ENCODE data around the gene AFAP1. TPM values are rescaled to one million over a fixed set of nuclear protein-coding genes. Genes with fewer than 3 reads are reported as not detected.

AFAP1 gene
- total RNA-seq, 1 donor from 2014 or later, result 31.9 TPM

GRCh38 chr4:7760706-7761105 lies 179.0 kb downstream of the AFAP1 start:
- Mint-ChIP-seq H3K27me3 (no peaks in the 10 kb centered on the region), H3K4me3 (ENCODE audit: low read depth) (no peak overlapping the region), H3K36me3 (ENCODE audit: insufficient read depth) (peaks cover 8% of the 10 kb centered on the region), H3K27ac (no peak overlapping the region), H3K4me1 (ENCODE audit: low read depth) (peaks cover 6% of the 10 kb centered on the region), H3K9me3 (ENCODE audit: low read depth) (no peaks in the 10 kb centered on the region)
- no peak for DNase-seq (ENCODE audit: low spot score, unreplicated experiment)
- TF ChIP-seq, protein P1, sequence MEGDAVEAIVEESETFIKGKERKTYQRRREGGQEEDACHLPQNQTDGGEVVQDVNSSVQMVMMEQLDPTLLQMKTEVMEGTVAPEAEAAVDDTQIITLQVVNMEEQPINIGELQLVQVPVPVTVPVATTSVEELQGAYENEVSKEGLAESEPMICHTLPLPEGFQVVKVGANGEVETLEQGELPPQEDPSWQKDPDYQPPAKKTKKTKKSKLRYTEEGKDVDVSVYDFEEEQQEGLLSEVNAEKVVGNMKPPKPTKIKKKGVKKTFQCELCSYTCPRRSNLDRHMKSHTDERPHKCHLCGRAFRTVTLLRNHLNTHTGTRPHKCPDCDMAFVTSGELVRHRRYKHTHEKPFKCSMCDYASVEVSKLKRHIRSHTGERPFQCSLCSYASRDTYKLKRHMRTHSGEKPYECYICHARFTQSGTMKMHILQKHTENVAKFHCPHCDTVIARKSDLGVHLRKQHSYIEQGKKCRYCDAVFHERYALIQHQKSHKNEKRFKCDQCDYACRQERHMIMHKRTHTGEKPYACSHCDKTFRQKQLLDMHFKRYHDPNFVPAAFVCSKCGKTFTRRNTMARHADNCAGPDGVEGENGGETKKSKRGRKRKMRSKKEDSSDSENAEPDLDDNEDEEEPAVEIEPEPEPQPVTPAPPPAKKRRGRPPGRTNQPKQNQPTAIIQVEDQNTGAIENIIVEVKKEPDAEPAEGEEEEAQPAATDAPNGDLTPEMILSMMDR (IDR thresholded peaks at IDR 0.05; ENCODE audit: unreplicated experiment), result no peak

- no peak overlapping the region for H3K27ac Mint-ChIP-seq
- DNase-seq (ENCODE audit: low spot score, unreplicated experiment), result no peak
- H3K4me3 Mint-ChIP-seq (ENCODE audit: low read depth), result no peak overlapping the region
- H3K4me1 Mint-ChIP-seq (ENCODE audit: low read depth), result peaks cover 6% of the 10 kb centered on the region
- no peaks in the 10 kb centered on the region for H3K27me3 Mint-ChIP-seq
- H3K9me3 Mint-ChIP-seq (ENCODE audit: low read depth), result no peaks in the 10 kb centered on the region
- TF ChIP-seq, protein P1 (IDR thresholded peaks at IDR 0.05; ENCODE audit: unreplicated experiment), result no peak
- peaks cover 8% of the 10 kb centered on the region for H3K36me3 Mint-ChIP-seq (ENCODE audit: insufficient read depth)
Observed at GRCh38 chr4:7760228-7760627, 179.4 kb downstream of the AFAP1 start.

- Mint-ChIP-seq H3K4me1 (ENCODE audit: low read depth) (peaks cover 6% of the 10 kb centered on the region), H3K9me3 (ENCODE audit: low read depth) (no peaks in the 10 kb centered on the region), H3K36me3 (ENCODE audit: insufficient read depth) (peaks cover 7% of the 10 kb centered on the region), H3K4me3 (ENCODE audit: low read depth) (no peak overlapping the region), H3K27me3 (no peaks in the 10 kb centered on the region), H3K27ac (no peak overlapping the region)
- no peak for DNase-seq (ENCODE audit: low spot score, unreplicated experiment)
- TF ChIP-seq, protein P1 (IDR thresholded peaks at IDR 0.05; ENCODE audit: unreplicated experiment), result no peak
Observed at GRCh38 chr4:7759635-7760034, 180.0 kb downstream of the AFAP1 start.

GRCh38 chr4:7759216-7759615 lies 180.4 kb downstream of the AFAP1 start:
- TF ChIP-seq, protein P1 (IDR thresholded peaks at IDR 0.05; ENCODE audit: unreplicated experiment), result no peak
- Mint-ChIP-seq H3K27ac (no peak overlapping the region), H3K27me3 (no peaks in the 10 kb centered on the region), H3K4me3 (ENCODE audit: low read depth) (no peak overlapping the region), H3K36me3 (ENCODE audit: insufficient read depth) (peaks cover 7% of the 10 kb centered on the region), H3K9me3 (ENCODE audit: low read depth) (no peaks in the 10 kb centered on the region), H3K4me1 (ENCODE audit: low read depth) (peaks cover 6% of the 10 kb centered on the region)
- DNase-seq (ENCODE audit: low spot score, unreplicated experiment), result no peak

- H3K4me1 Mint-ChIP-seq (ENCODE audit: low read depth), result peaks cover 6% of the 10 kb centered on the region
- H3K27me3 Mint-ChIP-seq, result no peaks in the 10 kb centered on the region
- no peak overlapping the region for H3K4me3 Mint-ChIP-seq (ENCODE audit: low read depth)
- H3K36me3 Mint-ChIP-seq (ENCODE audit: insufficient read depth), result peaks cover 7% of the 10 kb centered on the region
- no peak overlapping the region for H3K27ac Mint-ChIP-seq
- TF ChIP-seq, protein P1 (IDR thresholded peaks at IDR 0.05; ENCODE audit: unreplicated experiment), result no peak
- DNase-seq (ENCODE audit: low spot score, unreplicated experiment), result no peak
- H3K9me3 Mint-ChIP-seq (ENCODE audit: low read depth), result no peaks in the 10 kb centered on the region
Observed at GRCh38 chr4:7758476-7758875, 181.2 kb downstream of the AFAP1 start.
